K562 (cell line): ENCODE results near the gene MIDN. TPM values are rescaled to one million over a fixed set of nuclear protein-coding genes. Genes with fewer than 3 reads are reported as not detected.
A peak's percentile ranks its signal among the peaks of the same experiment; 100 is the strongest.

Experiments used
- ATAC-seq: fragments of 200-7000 bp; cut with Tn5 transposase; 3 replicates; pipeline ENCODE4 v1.9.1; 2020; ENCODE audit warnings: moderate library complexity
- BruUV-seq: library from RNA; stranded (reverse); fragments of 400-500 nt; replicated peaks from 2 replicates; lab custom pipeline; 2021; lab: Mats Ljungman, UMichigan
- CTCF ChIA-PET: fragments of 300-600 bp; formaldehyde crosslinking; extraction: SDS; loops from one replicate; lab custom pipeline; 2021; ENCODE audit warnings: low intra/inter-chr PET ratio; lab: Yijun Ruan, JAX
- POLR2A ChIA-PET: fragments of 300-600, 350-650 bp; sonication (Branson Sonifier 250); formaldehyde crosslinking; extraction: SDS; loops from one replicate; lab custom pipeline; 2021; ENCODE audit warnings: antibody characterized with exemption, inconsistent platforms; lab: Yijun Ruan, JAX
- DNase-seq, 4 experiments: peaks; one replicate each; pipeline versions ENCODE4 v3.0.0 to v3.0.0-alpha.2; 2011 to 2018; ENCODE audit warnings: low spot score in 3 of 4, mixed read lengths in 3 of 4; ENCODE audit errors: extremely low read depth in 1 of 4
- FAIRE-seq: peaks from 2 replicates; lab custom pipeline; 2011; peaks lifted over from hg19 to GRCh38; lab: Jason Lieb, UNC
- H2AFZ ChIP-seq: 2 replicates; pipeline ENCODE4 v1.6.0; 2011; ENCODE audit warnings: low read depth, low read length, control low read depth, inconsistent platforms
- H3K27ac ChIP-seq: fragments of 200-600 bp; 3 replicates; pipeline ENCODE4 v1.8.0; 2011; ENCODE audit warnings: low read depth, mild to moderate bottlenecking, control low read depth, inconsistent platforms, low read length, moderate library complexity, mixed read lengths; ENCODE audit errors: extremely low read depth
- H3K27me3 ChIP-seq, 2 experiments: fragments of 300-600 bp in 1 of 2; 2 replicates in 1 of 2; 3 replicates in 1 of 2; pipeline versions ENCODE4 v1.6.0 to v1.8.0; 2011; ENCODE audit warnings: inconsistent platforms in 2 of 2, low read length in 2 of 2, mild to moderate bottlenecking in 1 of 2, mixed read lengths in 1 of 2, moderate library complexity in 1 of 2; ENCODE audit not compliant: control insufficient read depth in 2 of 2, insufficient read depth in 2 of 2
- H3K36me3 ChIP-seq: fragments of 300-600 bp; 3 replicates; pipeline ENCODE4 v1.8.0; 2011; ENCODE audit warnings: mild to moderate bottlenecking, low read length, inconsistent platforms; ENCODE audit not compliant: control insufficient read depth, insufficient read depth
- H3K4me1 ChIP-seq, 2 experiments: fragments of 200-600 bp in 1 of 2; replicated peaks in 1 of 2; 2 replicates in 1 of 2; 3 replicates in 1 of 2; pipeline versions ENCODE4 v1.5.1 to v1.8.0; 2011; ENCODE audit warnings: inconsistent platforms in 2 of 2, low read length in 2 of 2, mild to moderate bottlenecking in 1 of 2, mixed read lengths in 1 of 2, moderate library complexity in 1 of 2; ENCODE audit not compliant: control insufficient read depth in 2 of 2, insufficient read depth in 2 of 2
- H3K4me2 ChIP-seq: 2 replicates; pipeline ENCODE4 v1.6.1; 2011; ENCODE audit warnings: low read length, control low read depth, inconsistent platforms, mixed read lengths; ENCODE audit not compliant: insufficient read depth
- H3K4me3 ChIP-seq: fragments of 200-600 bp; sonication (generic), shearing (Covaris generic); 2 replicates; pipeline ENCODE4 v1.5.1; 2016; ENCODE audit warnings: control low read depth, inconsistent platforms
- H3K79me2 ChIP-seq: fragments of 200-600 bp; 3 replicates; pipeline ENCODE4 v1.8.0; 2011; ENCODE audit warnings: low read length, inconsistent platforms; ENCODE audit not compliant: control insufficient read depth, insufficient read depth
- H3K9ac ChIP-seq, 2 experiments: 2 replicates each; pipeline versions ENCODE4 v1.6.0 to v1.6.1; 2011; ENCODE audit warnings: low read depth in 2 of 2, low read length in 2 of 2, control low read depth in 1 of 2, inconsistent platforms in 1 of 2, mild to moderate bottlenecking in 1 of 2, mixed read lengths in 1 of 2; ENCODE audit not compliant: insufficient read depth in 1 of 2
- H3K9me1 ChIP-seq: one replicate; pipeline ENCODE4 v1.6.0; 2011; ENCODE audit warnings: inconsistent platforms, mild to moderate bottlenecking, low read length, moderate library complexity; ENCODE audit not compliant: control insufficient read depth, insufficient read depth
- H3K9me3 ChIP-seq: replicated peaks from 2 replicates; pipeline ENCODE4 v1.5.1; 2011; ENCODE audit warnings: low read depth, low read length, inconsistent platforms; ENCODE audit not compliant: control insufficient read depth, insufficient read depth
- H4K20me1 ChIP-seq: replicated peaks from 2 replicates; pipeline ENCODE4 v1.6.1; 2011; ENCODE audit warnings: low read length, inconsistent platforms, mixed read lengths; ENCODE audit not compliant: control insufficient read depth, insufficient read depth
- ARID1B ChIP-seq: fragments of 450-650 bp; IDR thresholded peaks from 2 replicates; pipeline ENCODE4 v1.6.1; 2016; ENCODE audit warnings: antibody characterized with exemption, mild to moderate bottlenecking, inconsistent platforms
- CCNT2 ChIP-seq: IDR thresholded peaks from 2 replicates; pipeline ENCODE4 v1.6.1; 2011; ENCODE audit warnings: borderline replicate concordance, low read depth, mild to moderate bottlenecking, moderate library complexity, mixed read lengths, low read length; ENCODE audit not compliant: insufficient read length; ENCODE audit errors: extremely low read depth
- CHD1 ChIP-seq: fragments of 200-600 bp; sonication (generic); IDR thresholded peaks from one replicate; pipeline ENCODE4 v1.6.1; 2012; ENCODE audit warnings: mild to moderate bottlenecking, moderate library complexity, low read length, inconsistent platforms
- CREBBP ChIP-seq: IDR thresholded peaks from one replicate; pipeline ENCODE4 v1.6.1; 2012; ENCODE audit warnings: low read depth, mild to moderate bottlenecking, control low read depth, inconsistent platforms, low read length
- GATAD2A ChIP-seq: fragments of 450-650 bp; IDR thresholded peaks from 2 replicates; pipeline ENCODE4 v1.6.1; 2017
- KDM1A ChIP-seq, 2 experiments: fragments of 450-650 bp; IDR thresholded peaks; 2 replicates each; pipeline ENCODE4 v1.6.1; 2016; ENCODE audit warnings: mild to moderate bottlenecking in 2 of 2
- KDM4B ChIP-seq, 2 experiments: fragments of 450-650 bp in 1 of 2; sonication (generic) in 1 of 2; IDR thresholded peaks; 2 replicates each; pipeline ENCODE4 v1.6.1; 2016 to 2017; ENCODE audit warnings: borderline replicate concordance in 2 of 2, antibody characterized with exemption in 1 of 2, low read depth in 1 of 2, mild to moderate bottlenecking in 1 of 2
- KLF13 ChIP-seq: fragments of 450-650 bp; IDR thresholded peaks from 2 replicates; pipeline ENCODE4 v1.6.1; 2016; ENCODE audit warnings: missing genetic modification characterization, low read depth, mild to moderate bottlenecking, missing compliant biosample characterization, moderate library complexity, borderline replicate concordance
- NCOA2 ChIP-seq, 2 experiments: fragments of 450-650 bp; IDR thresholded peaks; 2 replicates each; pipeline ENCODE4 v1.6.1; 2018; ENCODE audit warnings: mild to moderate bottlenecking in 2 of 2, moderate library complexity in 1 of 2; ENCODE audit not compliant: partially characterized antibody in 2 of 2
- NELFE ChIP-seq: IDR thresholded peaks from 2 replicates; pipeline ENCODE4 v1.6.1; 2011; ENCODE audit warnings: mild to moderate bottlenecking; ENCODE audit not compliant: insufficient read depth, insufficient read length
- NR2C1 ChIP-seq, 2 experiments: fragments of 450-650 bp; IDR thresholded peaks; 2 replicates each; pipeline ENCODE4 v1.6.1; 2017; ENCODE audit warnings: mild to moderate bottlenecking in 2 of 2, antibody characterized with exemption in 1 of 2, inconsistent platforms in 1 of 2, missing compliant biosample characterization in 1 of 2, missing genetic modification characterization in 1 of 2
- NRF1 ChIP-seq, 2 experiments: fragments of 450-650 bp; IDR thresholded peaks in 1 of 2; conservative IDR thresholded peaks in 1 of 2; 2 replicates each; pipeline ENCODE4 v1.6.1; 2014; ENCODE audit warnings: mild to moderate bottlenecking in 2 of 2
- RBM39 ChIP-seq: fragments of 200-400 bp; formaldehyde crosslinking; optimal IDR thresholded peaks from 2 replicates; pipeline ENCODE3; 2018; ENCODE audit warnings: low read depth, low read length
- TRIM24 ChIP-seq, 2 experiments: fragments of 450-650 bp; IDR thresholded peaks; 2 replicates each; pipeline ENCODE4 v1.6.1; 2016
- ZNF316 ChIP-seq: fragments of 450-650 bp; IDR thresholded peaks from 2 replicates; pipeline ENCODE4 v1.6.1; 2016
- ZNF444 ChIP-seq: fragments of 250-450 bp; sonication (Bioruptor Pico); IDR thresholded peaks from 2 replicates; pipeline ENCODE4 v1.4.0; 2020; ENCODE audit warnings: mild to moderate bottlenecking, moderate library complexity
- WGBS: fragments of 100-300 bp; shearing (Covaris generic); methylation state at CpG from one replicate; pipeline ENCODE4 v1.1.6; 2016; ENCODE audit warnings: low coverage, mixed read lengths; ENCODE audit not compliant: insufficient coverage; ENCODE audit errors: missing lambda C conversion rate; 5-methylcytosine and 5-hydroxymethylcytosine counted together
- in situ Hi-C: fragments of 300-500 bp; cut with MboI; formaldehyde crosslinking; loops from 4 replicates; pipeline ENCODE4 v1.15.0; 2018; ENCODE audit warnings: inconsistent platforms, mixed read lengths
- intact Hi-C: fragments of 100-400 bp; cut with micrococcal nuclease; formaldehyde crosslinking; loops from 2 replicates; pipeline ENCODE4 v1.14.2; 2022
- polyA plus RNA-seq, 8 experiments: library from polyadenylated mRNA; depleted of rRNA in 4 of 8; stranded (reverse) in 5 of 8; unstranded in 3 of 8; fragments of >200 nt; fragmentation: Nextera tagmentation in 2 of 8; fragmentation: Illumina TruSeq in 1 of 8; extraction: Ambion mirVana in 2 of 8; extraction: Trizol in 1 of 8; gene quantifications; 2 replicates each; pipeline versions ENCODE4 v1.2.1 to v1.2.3, GENCODE V29; 2011 to 2014; ENCODE audit warnings: inconsistent platforms in 1 of 8, missing spikeins in 1 of 8
- total RNA-seq, 7 experiments: library from RNA; depleted of rRNA in 6 of 7; stranded (reverse); fragments of >200 nt in 6 of 7; fragmentation: Illumina TruSeq in 2 of 7; extraction: Trizol in 2 of 7; gene quantifications; 2 replicates each; pipeline versions ENCODE4 v1.2.1 to v1.2.3, GENCODE V29; 2011 to 2021; ENCODE audit warnings: low replicate concordance in 1 of 7
- TF ChIP-seq, protein P1 (sequence below): fragments of 150-350 bp; conservative IDR thresholded peaks from 2 replicates; pipeline ENCODE4 v1.6.1; 2014; ENCODE audit warnings: low read length
- TF ChIP-seq, protein P2 (sequence below): fragments of 250-450 bp; sonication (Bioruptor Pico); IDR thresholded peaks from 2 replicates; pipeline ENCODE4 v1.4.0; 2020

MIDN gene
- total and polyA plus RNA-seq, 9 of the 15 experiments (the other 6 are each of a cell fraction or from before 2014, with no cell fraction given) = 0.17 to 120 (median 10.1) TPM

DNA sequence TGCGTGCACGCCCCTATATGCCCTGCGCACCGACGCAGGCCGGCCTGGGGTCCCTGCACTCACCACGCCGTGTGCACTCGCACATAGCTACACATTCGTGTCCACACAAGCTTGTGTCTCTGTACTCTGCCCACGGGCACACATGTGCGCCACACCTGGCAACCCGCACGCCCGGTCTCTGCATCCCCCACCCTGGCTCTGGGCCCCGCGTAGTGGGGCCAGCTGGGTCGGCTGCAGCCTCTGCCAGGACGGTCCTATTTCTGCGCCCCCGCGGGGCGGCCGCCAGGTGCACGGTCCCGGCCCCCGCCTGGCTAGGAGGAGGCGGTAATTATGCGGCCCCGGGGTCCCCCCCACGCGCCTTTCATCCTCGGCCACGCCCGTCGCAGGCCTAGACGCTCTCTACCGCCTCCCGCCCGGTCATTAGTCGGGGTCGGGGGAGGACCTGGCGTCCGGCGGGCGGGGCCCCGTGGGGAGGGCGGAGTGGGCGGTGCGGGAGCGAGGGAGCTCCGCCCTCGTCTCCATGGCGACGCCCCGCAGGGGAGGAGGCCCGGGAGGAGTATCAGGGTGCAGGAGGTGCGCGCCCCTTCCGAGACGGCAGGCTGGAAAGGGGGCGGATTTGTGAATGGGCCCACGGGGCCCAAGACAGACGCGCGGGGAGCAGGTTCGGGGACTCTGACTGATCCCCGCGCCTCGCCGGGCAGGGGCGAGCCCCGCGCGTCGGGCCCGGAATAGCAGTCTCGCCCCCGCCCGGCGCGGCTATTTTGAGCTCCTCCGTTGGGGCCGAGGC is 17.9 kb downstream of the MIDN start:
- intact Hi-C loops (loop anchor here (1.0 kb wide), 2 partner anchors 17 to 22 kb away; no protein-coding TSS in a partner anchor), in situ Hi-C loops (no loop called here)
- WGBS = 2% methylated on average over 53 of the region's 84 CpGs
- ChIA-PET POLR2A (interaction anchor here (0.5 to 2.3 kb wide), 11 partner anchors 9 to 201 kb away, joined by 3 to 16 read pairs (median 4); partner anchors contain the start of gene FAM174C), CTCF (interaction anchor here (1.3 to 3.3 kb wide), 3 partner anchors 13 to 22 kb away, joined by 5 to 51 read pairs (median 11); partner anchors contain the start of gene MIDN)
- peak; percentile 87 to 97 (median 92) for DNase-seq
- ATAC-seq = peak; percentile 75
- no peaks in the 10 kb centered on the region for H3K27me3 ChIP-seq
- H4K20me1 ChIP-seq = peaks cover 16% of the 10 kb centered on the region
- H3K4me2 ChIP-seq = peak overlapping the region; percentile 83
- BruUV-seq = no TSS peak
- H3K9me1 ChIP-seq = no peaks in the 10 kb centered on the region
- H3K36me3 ChIP-seq = peaks cover 16% of the 10 kb centered on the region; the same call in 2 of the 3 replicates
- peak overlapping the region; percentile 48 to 92 for H3K9ac ChIP-seq
- H3K4me1 ChIP-seq = peaks cover 59 to 94% of the 10 kb centered on the region in 2 experiments
- peak overlapping the region; percentile 69 for H3K27ac ChIP-seq
- FAIRE-seq = peak; percentile 71
- H3K79me2 ChIP-seq = peaks cover 32% of the 10 kb centered on the region
- H3K9me3 ChIP-seq = no peaks in the 10 kb centered on the region
- peak overlapping the region; percentile 59 for H3K4me3 ChIP-seq
- H2AFZ ChIP-seq = peak overlapping the region; percentile 80
- TF ChIP-seq, protein P1, sequence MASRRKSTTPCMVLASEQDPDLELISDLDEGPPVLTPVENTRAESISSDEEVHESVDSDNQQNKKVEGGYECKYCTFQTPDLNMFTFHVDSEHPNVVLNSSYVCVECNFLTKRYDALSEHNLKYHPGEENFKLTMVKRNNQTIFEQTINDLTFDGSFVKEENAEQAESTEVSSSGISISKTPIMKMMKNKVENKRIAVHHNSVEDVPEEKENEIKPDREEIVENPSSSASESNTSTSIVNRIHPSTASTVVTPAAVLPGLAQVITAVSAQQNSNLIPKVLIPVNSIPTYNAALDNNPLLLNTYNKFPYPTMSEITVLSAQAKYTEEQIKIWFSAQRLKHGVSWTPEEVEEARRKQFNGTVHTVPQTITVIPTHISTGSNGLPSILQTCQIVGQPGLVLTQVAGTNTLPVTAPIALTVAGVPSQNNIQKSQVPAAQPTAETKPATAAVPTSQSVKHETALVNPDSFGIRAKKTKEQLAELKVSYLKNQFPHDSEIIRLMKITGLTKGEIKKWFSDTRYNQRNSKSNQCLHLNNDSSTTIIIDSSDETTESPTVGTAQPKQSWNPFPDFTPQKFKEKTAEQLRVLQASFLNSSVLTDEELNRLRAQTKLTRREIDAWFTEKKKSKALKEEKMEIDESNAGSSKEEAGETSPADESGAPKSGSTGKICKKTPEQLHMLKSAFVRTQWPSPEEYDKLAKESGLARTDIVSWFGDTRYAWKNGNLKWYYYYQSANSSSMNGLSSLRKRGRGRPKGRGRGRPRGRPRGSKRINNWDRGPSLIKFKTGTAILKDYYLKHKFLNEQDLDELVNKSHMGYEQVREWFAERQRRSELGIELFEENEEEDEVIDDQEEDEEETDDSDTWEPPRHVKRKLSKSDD = no peak
- TF ChIP-seq, protein P2, sequence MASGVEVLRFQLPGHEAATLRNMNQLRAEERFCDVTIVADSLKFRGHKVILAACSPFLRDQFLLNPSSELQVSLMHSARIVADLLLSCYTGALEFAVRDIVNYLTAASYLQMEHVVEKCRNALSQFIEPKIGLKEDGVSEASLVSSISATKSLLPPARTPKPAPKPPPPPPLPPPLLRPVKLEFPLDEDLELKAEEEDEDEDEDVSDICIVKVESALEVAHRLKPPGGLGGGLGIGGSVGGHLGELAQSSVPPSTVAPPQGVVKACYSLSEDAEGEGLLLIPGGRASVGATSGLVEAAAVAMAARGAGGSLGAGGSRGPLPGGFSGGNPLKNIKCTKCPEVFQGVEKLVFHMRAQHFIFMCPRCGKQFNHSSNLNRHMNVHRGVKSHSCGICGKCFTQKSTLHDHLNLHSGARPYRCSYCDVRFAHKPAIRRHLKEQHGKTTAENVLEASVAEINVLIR (CRISPR knock-in tag) = peak; percentile 55; the same call in 1 of the 2 replicates
- TF ChIP-seq KDM1A (IDR thresholded peaks at IDR 0.05) (peak in 1 of 2 experiments; percentile 60; a peak in 1 of 4 replicates), CCNT2 (peak; percentile 67), KLF13 (tag) (no peak), NRF1 (conservative IDR thresholded peaks at IDR 0.05 in 1 of 2, IDR thresholded peaks at IDR 0.05 in 1 of 2) (peak; percentile 58 to 60), NR2C1 (IDR thresholded peaks at IDR 0.05) (no peak), NR2C1 (tag; IDR thresholded peaks at IDR 0.05) (no peak), ZNF316 (no peak), TRIM24 (IDR thresholded peaks at IDR 0.05) (no peak), CHD1 (no peak), GATAD2A (0 out of 2 replicates have a peak, but pooled peaks have one; percentile 14), NCOA2 (IDR thresholded peaks at IDR 0.05; ENCODE audit: partially characterized antibody in 2 of 2) (no peak), RBM39 (no peak), CREBBP (no peak), ZNF444 (CRISPR knock-in tag) (no peak), ARID1B (0 out of 2 replicates have a peak, but pooled peaks have one; percentile 46), NELFE (no peak), KDM4B (IDR thresholded peaks at IDR 0.05; ENCODE audit: borderline replicate concordance in 2 of 2, low read depth in 1 of 2) (peak in 1 of 2 experiments; percentile 28; a peak in 1 of 4 replicates)
